Activated CD8-positive, alpha-beta T cell treated with anti-CD3 and anti-CD28 coated beads for 36 hours (primary cell): Measurements from ENCODE around the gene SDR42E1. TPM values are rescaled to one million over a fixed set of nuclear protein-coding genes. Genes with fewer than 3 reads are reported as not detected.

Source experiments
- ATAC-seq: fragments of 200-7000 bp; cut with Tn5 transposase; one replicate; pipeline ENCODE4 v1.10.0; 2021; ENCODE audit warnings: mild to moderate bottlenecking, moderate library complexity
- CTCF ChIA-PET: fragments of 350-600 bp; sonication (Branson Sonifier 250); formaldehyde crosslinking; loops from one replicate; lab custom pipeline; 2021; ENCODE audit warnings: antibody characterized with exemption; lab: Charles Lee
- POLR2A ChIA-PET: fragments of 350-600 bp; sonication (Branson Sonifier 250); formaldehyde crosslinking; loops from one replicate; lab custom pipeline; 2021; ENCODE audit warnings: antibody characterized with exemption; lab: Charles Lee
- DNase-seq: peaks from one replicate; pipeline ENCODE4 v3.0.0-alpha.2; 2020
- H3K27ac Mint-ChIP-seq: one replicate; pipeline ENCODE4 v1.8.0; 2021; ENCODE audit warnings: mild to moderate bottlenecking, mixed read lengths
- H3K27me3 Mint-ChIP-seq: one replicate; pipeline ENCODE4 v1.8.0; 2021; ENCODE audit warnings: mixed read lengths
- H3K36me3 Mint-ChIP-seq: one replicate; pipeline ENCODE4 v1.8.0; 2021; ENCODE audit warnings: low read depth, mixed read lengths
- H3K4me1 Mint-ChIP-seq: one replicate; pipeline ENCODE4 v1.8.0; 2021; ENCODE audit warnings: low read depth, mixed read lengths
- H3K4me3 Mint-ChIP-seq: one replicate; pipeline ENCODE4 v1.8.0; 2021; ENCODE audit warnings: mild to moderate bottlenecking, moderate library complexity, mixed read lengths
- H3K9me3 Mint-ChIP-seq: one replicate; pipeline ENCODE4 v1.8.0; 2021; ENCODE audit warnings: mixed read lengths
- CTCF ChIP-seq: fragments of 200-600 bp; IDR thresholded peaks from one replicate; pipeline ENCODE4 v1.8.0; 2022; ENCODE audit warnings: antibody characterized with exemption, mild to moderate bottlenecking
- intact Hi-C: fragments of 100-400 bp; cut with micrococcal nuclease; formaldehyde crosslinking; loops from one replicate; pipeline ENCODE4 v1.10.0; 2022
- total RNA-seq, 2 experiments: library from RNA; stranded (reverse); gene quantifications; one replicate each; pipeline ENCODE4 v1.2.3, GENCODE V29; 2021

SDR42E1 gene
- total RNA-seq, 2 experiments from 2014 or later, result 7.1 to 9.2 TPM

DNA sequence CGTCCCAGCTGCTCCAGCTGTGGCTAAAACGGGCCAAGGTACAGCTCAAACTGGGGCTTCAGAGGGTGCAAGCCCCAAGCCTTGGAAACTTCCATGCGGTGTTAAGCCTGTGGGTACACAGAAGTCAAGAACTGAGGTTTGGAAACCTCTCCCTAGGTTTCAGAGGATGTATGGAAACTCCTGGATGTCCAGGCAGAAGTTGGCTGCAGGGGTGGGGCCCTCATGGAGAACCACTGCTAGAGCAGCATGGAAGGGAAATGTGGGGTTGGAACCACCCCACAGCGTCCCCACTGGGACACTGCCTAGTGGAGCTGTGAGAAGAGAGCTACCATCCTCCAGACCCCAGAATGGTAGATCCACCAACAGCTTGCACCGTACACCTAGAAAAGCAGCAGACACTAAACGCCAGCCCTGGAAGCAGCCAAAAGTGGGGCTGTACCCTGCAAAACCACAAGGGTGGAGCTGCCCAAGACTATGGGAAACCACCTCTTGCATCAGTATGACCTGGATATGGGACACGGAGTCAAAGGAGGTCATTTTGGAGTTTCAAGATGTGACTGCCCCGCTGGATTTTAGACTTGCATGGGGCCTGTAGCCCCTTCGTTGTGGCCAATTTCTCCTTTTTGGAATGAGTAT lies 2.2 kb downstream of the SDR42E1 start:
- Mint-ChIP-seq H3K36me3 (peaks cover 39% of the 10 kb centered on the region), H3K27me3 (peaks cover 4% of the 10 kb centered on the region), H3K4me3 (no peak overlapping the region), H3K4me1 (peaks cover 19% of the 10 kb centered on the region), H3K27ac (no peak overlapping the region), H3K9me3 (peaks cover 16% of the 10 kb centered on the region)
- no peak for TF ChIP-seq CTCF
- CTCF ChIA-PET, result no interaction called here
- ATAC-seq (no peak), DNase-seq (no peak)
- POLR2A ChIA-PET, result no interaction called here
- intact Hi-C loops, result no loop called here

DNA sequence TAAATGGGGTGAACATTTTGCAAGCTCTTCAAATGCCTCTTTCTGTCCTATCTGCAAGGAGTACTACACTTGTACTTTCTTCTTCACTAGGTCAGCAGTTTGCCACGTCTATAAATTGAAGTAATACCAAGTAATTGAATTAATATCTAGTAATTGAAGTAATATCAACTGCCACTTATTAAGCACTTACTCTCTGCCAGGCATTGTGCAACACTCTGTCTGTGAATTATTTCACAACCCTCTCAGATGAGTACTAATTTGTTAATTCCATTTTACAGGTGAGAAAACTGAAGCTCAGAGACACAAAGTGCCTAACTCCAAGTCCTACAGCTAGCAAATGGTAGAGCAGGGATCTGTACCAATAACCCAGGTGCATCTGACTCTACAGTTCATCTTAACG lies 4.1 kb downstream of the SDR42E1 start:
- Mint-ChIP-seq H3K36me3 (peaks cover 42% of the 10 kb centered on the region), H3K4me1 (peaks cover 19% of the 10 kb centered on the region), H3K4me3 (no peak overlapping the region), H3K27me3 (no peaks in the 10 kb centered on the region), H3K27ac (no peak overlapping the region), H3K9me3 (peaks cover 16% of the 10 kb centered on the region)
- ChIA-PET CTCF (no interaction called here), POLR2A (no interaction called here)
- DNase-seq, result no peak
- no peak for TF ChIP-seq CTCF
- intact Hi-C loops, result no loop called here
- no peak for ATAC-seq

GRCh38 chr16:82006036-82006435 lies 5.2 kb downstream of the SDR42E1 start:
- ChIA-PET POLR2A (no interaction called here), CTCF (no interaction called here)
- Mint-ChIP-seq H3K4me3 (no peak overlapping the region), H3K36me3 (peaks cover 42% of the 10 kb centered on the region), H3K9me3 (peaks cover 16% of the 10 kb centered on the region), H3K4me1 (peaks cover 14% of the 10 kb centered on the region), H3K27ac (no peak overlapping the region), H3K27me3 (no peaks in the 10 kb centered on the region)
- ATAC-seq, result no peak
- no peak for TF ChIP-seq CTCF
- no peak for DNase-seq
- intact Hi-C loops, result no loop called here

DNA sequence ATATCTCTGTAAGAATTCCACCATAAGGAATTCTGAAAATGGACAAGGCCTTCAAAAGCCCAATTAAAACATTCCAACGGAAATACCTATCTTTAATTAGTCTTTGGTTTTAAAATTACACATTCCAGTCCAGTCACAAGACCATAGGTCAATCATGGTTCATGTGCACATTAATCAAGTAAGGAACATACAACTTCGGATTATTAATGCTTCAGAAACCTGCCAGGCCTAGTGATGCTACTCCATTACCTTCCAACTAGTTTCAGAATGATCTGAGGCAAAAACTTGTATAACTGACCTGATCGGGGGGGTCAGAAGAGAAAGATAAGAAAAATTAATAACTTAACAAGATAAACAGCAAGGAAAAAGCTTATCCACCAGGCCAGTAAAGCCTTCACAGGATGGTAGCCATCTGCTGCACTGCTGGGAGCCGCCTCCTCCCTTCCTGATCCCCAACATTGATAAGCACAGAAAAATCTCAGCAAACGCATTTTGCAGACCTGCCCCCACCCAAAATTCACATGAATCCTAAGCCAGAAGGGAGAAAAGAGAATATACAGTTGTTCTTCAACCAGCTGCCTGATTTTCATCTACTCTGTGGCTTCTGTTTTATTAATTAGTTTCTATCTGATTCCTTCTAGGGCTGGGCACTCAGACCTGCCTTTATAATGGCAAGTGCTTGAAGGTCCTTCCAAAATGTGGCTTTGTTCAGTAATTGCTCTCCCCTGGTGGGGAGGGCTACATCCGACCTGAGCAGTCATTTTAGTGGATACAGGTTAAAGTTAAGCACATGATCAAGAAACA lies 6.0 kb downstream of the SDR42E1 start:
- H3K27me3 Mint-ChIP-seq, result no peaks in the 10 kb centered on the region
- peaks cover 36% of the 10 kb centered on the region for H3K36me3 Mint-ChIP-seq
- no peak overlapping the region for H3K27ac Mint-ChIP-seq
- TF ChIP-seq CTCF, result no peak
- no peak overlapping the region for H3K4me3 Mint-ChIP-seq
- H3K9me3 Mint-ChIP-seq, result peaks cover 16% of the 10 kb centered on the region
- DNase-seq (no peak), ATAC-seq (no peak)
- CTCF ChIA-PET, result no interaction called here
- POLR2A ChIA-PET, result no interaction called here
- peaks cover 8% of the 10 kb centered on the region for H3K4me1 Mint-ChIP-seq
- intact Hi-C loops, result no loop called here

- H3K4me3 Mint-ChIP-seq, result no peak overlapping the region
- TF ChIP-seq CTCF, result no peak
- no peak overlapping the region for H3K27ac Mint-ChIP-seq
- no peaks in the 10 kb centered on the region for H3K27me3 Mint-ChIP-seq
- peaks cover 2% of the 10 kb centered on the region for H3K4me1 Mint-ChIP-seq
- DNase-seq (no peak), ATAC-seq (no peak)
- peaks cover 13% of the 10 kb centered on the region for H3K9me3 Mint-ChIP-seq
- peaks cover 37% of the 10 kb centered on the region for H3K36me3 Mint-ChIP-seq
- intact Hi-C loops, result no loop called here
- ChIA-PET POLR2A (no interaction called here), CTCF (no interaction called here)
Measured at GRCh38 chr16:82004601-82005000, 6.7 kb downstream of the SDR42E1 start.
